Sigmoid colon (tissue), 4 donors: ENCODE data around the gene MLLT6.

Experiments
- EP300 ChIP-seq, 4 donors: sonication (generic); formaldehyde crosslinking; IDR thresholded peaks; one replicate each; pipeline ENCODE4 v1.6.1; 2017; ENCODE audit warnings: antibody characterized with exemption in 4 of 4
- POLR2A ChIP-seq, 2 donors: fragments of 450-650 bp; IDR thresholded peaks; one replicate each; pipeline ENCODE4 v1.6.1; 2016; ENCODE audit warnings: antibody characterized with exemption in 2 of 2, mild to moderate bottlenecking in 2 of 2, moderate library complexity in 2 of 2
- POLR2AphosphoS5 ChIP-seq, 4 donors: sonication (generic); formaldehyde crosslinking; IDR thresholded peaks; one replicate each; pipeline ENCODE4 v1.6.1; 2017; ENCODE audit warnings: antibody characterized with exemption in 4 of 4
- TF ChIP-seq, protein P1 (sequence below), 4 experiments: fragments of 450-650 bp in 3 of 4; fragments of 200-600 bp in 1 of 4; IDR thresholded peaks; one replicate each; pipeline ENCODE4 v1.5.1; 2016 to 2019; ENCODE audit warnings: antibody characterized with exemption in 4 of 4, mild to moderate bottlenecking in 3 of 4, moderate library complexity in 2 of 4

DNA sequence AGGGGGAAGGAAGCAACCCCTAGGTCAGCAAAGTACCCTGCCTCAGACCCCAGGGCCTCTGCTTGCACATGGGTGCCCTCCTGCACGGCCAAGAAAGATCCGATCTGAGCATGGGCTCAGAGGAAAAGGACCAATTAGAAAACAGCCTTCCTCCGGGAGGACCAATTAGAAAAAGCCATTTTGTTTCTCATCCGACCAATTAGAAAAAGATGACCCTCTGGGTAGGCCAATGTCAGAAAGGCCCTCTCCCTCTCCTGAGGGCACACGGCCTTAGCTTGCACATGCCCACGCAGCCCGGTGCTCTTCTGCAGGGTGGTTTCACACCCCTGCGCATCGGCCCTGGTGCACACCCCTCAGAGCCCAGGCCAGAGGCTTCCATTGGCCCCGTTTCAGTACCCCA lies 20.0 kb downstream of the MLLT6 start:
- TF ChIP-seq POLR2AphosphoS5 (IDR thresholded peaks at IDR 0.05), result no peak
- TF ChIP-seq, protein P1, sequence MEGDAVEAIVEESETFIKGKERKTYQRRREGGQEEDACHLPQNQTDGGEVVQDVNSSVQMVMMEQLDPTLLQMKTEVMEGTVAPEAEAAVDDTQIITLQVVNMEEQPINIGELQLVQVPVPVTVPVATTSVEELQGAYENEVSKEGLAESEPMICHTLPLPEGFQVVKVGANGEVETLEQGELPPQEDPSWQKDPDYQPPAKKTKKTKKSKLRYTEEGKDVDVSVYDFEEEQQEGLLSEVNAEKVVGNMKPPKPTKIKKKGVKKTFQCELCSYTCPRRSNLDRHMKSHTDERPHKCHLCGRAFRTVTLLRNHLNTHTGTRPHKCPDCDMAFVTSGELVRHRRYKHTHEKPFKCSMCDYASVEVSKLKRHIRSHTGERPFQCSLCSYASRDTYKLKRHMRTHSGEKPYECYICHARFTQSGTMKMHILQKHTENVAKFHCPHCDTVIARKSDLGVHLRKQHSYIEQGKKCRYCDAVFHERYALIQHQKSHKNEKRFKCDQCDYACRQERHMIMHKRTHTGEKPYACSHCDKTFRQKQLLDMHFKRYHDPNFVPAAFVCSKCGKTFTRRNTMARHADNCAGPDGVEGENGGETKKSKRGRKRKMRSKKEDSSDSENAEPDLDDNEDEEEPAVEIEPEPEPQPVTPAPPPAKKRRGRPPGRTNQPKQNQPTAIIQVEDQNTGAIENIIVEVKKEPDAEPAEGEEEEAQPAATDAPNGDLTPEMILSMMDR (IDR thresholded peaks at IDR 0.05), result no peak
- no peak for TF ChIP-seq POLR2A (IDR thresholded peaks at IDR 0.05)
- TF ChIP-seq EP300 (IDR thresholded peaks at IDR 0.05), result no peak
